Mucosa of stomach (tissue), 1 donor: ENCODE measurements around the gene UTP4.
"Not testable (repeated sequence)": the region's sequence is repeated elsewhere in the genome, so short reads cannot be mapped to it uniquely, and the experiment has no call there.

Experiments used
- H3K27me3 ChIP-seq: one replicate; pipeline ENCODE4 v1.7.0; 2013; ENCODE audit warnings: mild to moderate bottlenecking, low read length; ENCODE audit not compliant: control insufficient read depth, insufficient read depth
- H3K36me3 ChIP-seq: one replicate; pipeline ENCODE4 v1.7.0; 2013; ENCODE audit warnings: low read length; ENCODE audit not compliant: control insufficient read depth, insufficient read depth
- H3K4me1 ChIP-seq: one replicate; pipeline ENCODE4 v1.7.0; 2013; ENCODE audit warnings: mild to moderate bottlenecking, low read length; ENCODE audit not compliant: control insufficient read depth, insufficient read depth
- H3K4me3 ChIP-seq: one replicate; pipeline ENCODE4 v1.7.0; 2013; ENCODE audit warnings: low read length
- H3K9ac ChIP-seq: one replicate; pipeline ENCODE4 v1.7.0; 2013; ENCODE audit warnings: mild to moderate bottlenecking, low read length, moderate library complexity
- H3K9me3 ChIP-seq: one replicate; pipeline ENCODE4 v1.7.0; 2013; ENCODE audit warnings: mild to moderate bottlenecking, low read length, moderate library complexity; ENCODE audit not compliant: control insufficient read depth
- donor health status: Pancreatic carcinoma.

UTP4 gene

GRCh38 chr16:69124406-69124805 lies 8.0 kb upstream of the UTP4 start:
- H3K4me1 ChIP-seq = not testable (repeated sequence)

GRCh38 chr16:69124961-69125360 lies 7.5 kb upstream of the UTP4 start:
- not testable (repeated sequence) for H3K4me1 ChIP-seq, H3K36me3 ChIP-seq, H3K9me3 ChIP-seq, H3K4me3 ChIP-seq, H3K27me3 ChIP-seq, H3K9ac ChIP-seq

More at GRCh38 chr16:69124406-69124805, 8.0 kb upstream of the UTP4 start:
- not testable (repeated sequence) for H3K4me3 ChIP-seq, H3K36me3 ChIP-seq, H3K27me3 ChIP-seq, H3K9ac ChIP-seq, H3K9me3 ChIP-seq

- Histone ChIP-seq H3K9me3 (no peaks in the 10 kb centered on the region), H3K4me1 (peaks cover 4% of the 10 kb centered on the region), H3K9ac (no peak overlapping the region), H3K4me3 (no peak overlapping the region), H3K36me3 (no peaks in the 10 kb centered on the region), H3K27me3 (no peaks in the 10 kb centered on the region)
These were observed 6.2 kb upstream of the UTP4 start for GRCh38 chr16:69126221-69126620.

- H3K9ac ChIP-seq, H3K4me1 ChIP-seq, H3K27me3 ChIP-seq, H3K4me3 ChIP-seq, H3K9me3 ChIP-seq, H3K36me3 ChIP-seq: not testable (repeated sequence)
These were observed 5.6 kb upstream of the UTP4 start for GRCh38 chr16:69126801-69127200.

GRCh38 chr16:69127966-69128510 lies 4.4 kb upstream of the UTP4 start:
- no peaks in the 10 kb centered on the region for H3K27me3 ChIP-seq
- peak overlapping the region; percentile 17 for H3K9ac ChIP-seq
- peaks cover 4% of the 10 kb centered on the region for H3K4me1 ChIP-seq
- no peak overlapping the region for H3K4me3 ChIP-seq
- no peaks in the 10 kb centered on the region for H3K9me3 ChIP-seq
- no peaks in the 10 kb centered on the region for H3K36me3 ChIP-seq

GRCh38 chr16:69130461-69130860 lies 2.0 kb upstream of the UTP4 start:
- no peak overlapping the region for H3K4me3 ChIP-seq
- no peaks in the 10 kb centered on the region for H3K27me3 ChIP-seq
- peaks cover 4% of the 10 kb centered on the region for H3K4me1 ChIP-seq
- H3K36me3 ChIP-seq = no peaks in the 10 kb centered on the region
- H3K9ac ChIP-seq = no peak overlapping the region
- no peaks in the 10 kb centered on the region for H3K9me3 ChIP-seq

- Histone ChIP-seq H3K27me3 (no peaks in the 10 kb centered on the region), H3K9me3 (no peaks in the 10 kb centered on the region), H3K4me3 (peak overlapping the region; percentile 77), H3K9ac (peak overlapping the region; percentile 96), H3K4me1 (peaks cover 4% of the 10 kb centered on the region), H3K36me3 (no peaks in the 10 kb centered on the region)
These were observed 1.1 kb upstream of the UTP4 start for GRCh38 chr16:69131167-69131838.

- peak overlapping the region; percentile 96 for H3K9ac ChIP-seq
- peaks cover 4% of the 10 kb centered on the region for H3K4me1 ChIP-seq
- H3K36me3 ChIP-seq = no peaks in the 10 kb centered on the region
- H3K9me3 ChIP-seq = no peaks in the 10 kb centered on the region
- H3K4me3 ChIP-seq = peak overlapping the region; percentile 77
- no peaks in the 10 kb centered on the region for H3K27me3 ChIP-seq
These were observed 518 bp upstream of the UTP4 start for GRCh38 chr16:69131839-69132423.

GRCh38 chr16:69133373-69133954 lies 1.0 kb downstream of the UTP4 start:
- peak overlapping the region; percentile 73 for H3K9ac ChIP-seq

GRCh38 chr16:69138608-69139007 lies 6.2 kb downstream of the UTP4 start:
- H3K9me3 ChIP-seq = no peaks in the 10 kb centered on the region
- H3K4me1 ChIP-seq = no peaks in the 10 kb centered on the region
- H3K36me3 ChIP-seq = peaks cover 10% of the 10 kb centered on the region
- no peak overlapping the region for H3K4me3 ChIP-seq
- H3K9ac ChIP-seq = no peak overlapping the region
- no peaks in the 10 kb centered on the region for H3K27me3 ChIP-seq

More at GRCh38 chr16:69133373-69133954, 1.0 kb downstream of the UTP4 start:
- H3K4me3 ChIP-seq = peak overlapping the region; percentile 66
- H3K27me3 ChIP-seq = no peaks in the 10 kb centered on the region
- no peaks in the 10 kb centered on the region for H3K9me3 ChIP-seq
- no peaks in the 10 kb centered on the region for H3K36me3 ChIP-seq
- peaks cover 4% of the 10 kb centered on the region for H3K4me1 ChIP-seq

GRCh38 chr16:69139464-69139863 lies 7.0 kb downstream of the UTP4 start:
- H3K9ac ChIP-seq, H3K27me3 ChIP-seq, H3K4me3 ChIP-seq, H3K9me3 ChIP-seq, H3K36me3 ChIP-seq, H3K4me1 ChIP-seq: not testable (repeated sequence)

GRCh38 chr16:69141014-69141413 lies 8.6 kb downstream of the UTP4 start:
- H3K4me3 ChIP-seq = no peak overlapping the region
- peaks cover 10% of the 10 kb centered on the region for H3K36me3 ChIP-seq
- H3K4me1 ChIP-seq = no peaks in the 10 kb centered on the region
- H3K9ac ChIP-seq = no peak overlapping the region
- no peaks in the 10 kb centered on the region for H3K27me3 ChIP-seq
- H3K9me3 ChIP-seq = no peaks in the 10 kb centered on the region
